NCI-H446 treated with DMSO at 0.1 percent for 48 hours (cell line): Measurements from ENCODE around the gene CDC45.
A peak's percentile ranks its signal among the peaks of the same experiment; 100 is the strongest.

Source experiments
- DNase-seq: peaks from one replicate; lab custom pipeline; 2025; lab: John Stamatoyannopoulos, UW

CDC45 gene

DNA sequence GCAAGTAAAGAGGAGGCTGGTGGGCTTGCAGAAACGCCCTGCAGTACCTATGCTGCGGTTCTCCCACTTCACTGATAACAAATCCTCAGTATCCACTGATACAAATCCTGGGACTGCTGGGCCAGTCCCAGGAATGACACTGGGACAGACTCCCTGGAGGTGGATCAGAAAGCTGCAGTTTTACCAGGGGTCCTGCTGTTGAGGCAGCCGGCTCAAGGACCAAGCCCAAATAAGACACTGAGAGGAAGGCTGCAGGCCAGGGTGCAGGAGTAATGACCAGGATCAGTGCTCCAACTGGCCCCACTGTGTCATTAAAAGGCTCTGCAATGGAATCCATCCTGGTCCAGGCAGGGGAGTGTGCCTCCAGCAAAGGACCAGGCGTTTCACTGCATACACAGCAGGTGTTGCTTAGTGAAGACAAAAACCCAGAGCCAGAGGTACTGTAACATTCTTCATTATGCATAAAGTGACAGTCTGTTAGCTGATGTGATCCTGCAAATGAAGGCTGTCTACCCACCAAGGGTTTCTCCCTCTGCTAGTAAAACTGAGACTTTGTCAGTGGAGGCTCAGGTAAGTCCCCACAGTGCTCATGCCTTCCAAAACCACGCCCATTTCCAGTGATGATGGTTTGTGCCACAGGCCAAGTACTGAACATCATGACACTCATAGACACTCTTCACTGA is 30.8 kb upstream of the CDC45 start:
- DNase-seq, result no peak

DNA sequence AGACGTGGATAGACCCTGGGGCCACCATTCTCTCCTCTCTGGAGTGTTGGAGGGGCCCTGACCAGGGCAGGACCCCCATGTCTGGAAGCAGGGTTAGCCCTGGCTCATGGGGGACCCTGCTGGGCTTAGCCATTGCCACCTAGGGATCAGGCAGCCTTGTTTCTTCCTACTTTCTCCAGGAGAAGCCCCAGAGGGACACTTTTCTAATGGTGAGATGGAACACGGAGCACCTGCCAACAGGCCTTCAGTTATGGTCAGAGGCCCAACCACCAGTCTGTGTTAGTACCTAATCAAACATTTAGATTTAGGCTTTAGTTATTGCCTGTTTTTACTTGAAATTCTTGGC is 30.3 kb upstream of the CDC45 start:
- no peak for DNase-seq

- no peak for DNase-seq
Measured at GRCh38 chr22:19450363-19451175, 29.2 kb upstream of the CDC45 start.

- no peak for DNase-seq
Measured at GRCh38 chr22:19451570-19451969, 28.1 kb upstream of the CDC45 start.

DNA sequence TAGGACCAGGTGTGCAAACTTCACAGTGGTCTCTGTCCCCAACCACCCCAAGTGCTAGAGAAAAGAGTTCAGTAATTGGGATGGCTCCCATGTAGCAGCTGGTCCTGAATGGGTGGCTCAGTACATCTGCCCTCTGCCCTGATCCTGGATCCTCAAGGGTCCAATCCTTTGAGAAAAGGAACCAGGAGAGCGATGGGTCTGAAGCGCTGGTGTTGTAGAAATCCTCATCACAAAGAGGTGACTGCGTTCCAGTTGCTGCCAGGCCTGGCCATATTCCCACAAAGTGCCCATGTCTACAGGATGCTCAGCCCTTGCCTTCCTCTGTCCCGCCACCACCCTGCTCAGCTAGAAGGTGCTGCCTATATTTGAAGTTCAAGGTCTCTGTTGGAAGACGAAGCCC is 26.0 kb upstream of the CDC45 start:
- DNase-seq, result no peak

DNA sequence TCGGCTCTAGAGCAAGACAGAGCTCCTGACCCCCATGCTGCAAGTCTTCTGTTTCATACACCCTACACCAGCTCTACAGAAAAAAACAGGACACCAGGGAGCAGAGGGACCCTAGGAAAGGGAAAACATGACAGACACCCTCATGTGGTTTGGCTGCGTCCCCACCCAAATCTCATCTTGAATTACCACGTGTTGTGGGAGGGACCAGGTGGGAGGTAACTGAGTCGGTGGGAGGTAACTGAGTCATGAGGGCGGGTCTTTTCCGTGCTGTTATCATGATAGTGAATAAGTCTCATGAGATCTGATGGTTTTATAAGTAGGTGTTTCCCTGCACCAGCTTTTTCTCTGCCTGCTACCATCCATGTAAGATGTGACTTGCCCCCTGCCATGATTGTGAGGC is 25.6 kb upstream of the CDC45 start:
- no peak for DNase-seq

DNA sequence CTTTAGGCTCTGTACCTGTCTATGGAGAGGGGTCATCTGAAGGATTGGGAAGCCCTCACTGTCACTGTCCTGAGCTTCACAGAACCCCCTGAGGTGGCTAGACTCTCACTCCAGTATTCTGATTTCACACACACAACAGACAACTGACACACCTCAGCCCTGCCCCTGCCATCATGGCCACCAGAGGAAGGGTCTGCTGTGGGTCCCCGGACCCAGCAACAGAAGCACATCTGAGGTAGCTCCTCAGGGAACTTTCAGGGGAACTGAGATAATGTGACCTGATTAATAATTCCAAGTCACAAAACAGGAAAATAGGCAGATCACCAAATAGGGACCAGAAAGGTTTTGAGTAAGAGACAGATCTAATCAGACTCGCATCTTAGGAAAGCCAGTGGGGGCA is 24.7 kb upstream of the CDC45 start:
- DNase-seq, result no peak

GRCh38 chr22:19455585-19456370 is 23.9 kb upstream of the CDC45 start:
- no peak for DNase-seq

DNA sequence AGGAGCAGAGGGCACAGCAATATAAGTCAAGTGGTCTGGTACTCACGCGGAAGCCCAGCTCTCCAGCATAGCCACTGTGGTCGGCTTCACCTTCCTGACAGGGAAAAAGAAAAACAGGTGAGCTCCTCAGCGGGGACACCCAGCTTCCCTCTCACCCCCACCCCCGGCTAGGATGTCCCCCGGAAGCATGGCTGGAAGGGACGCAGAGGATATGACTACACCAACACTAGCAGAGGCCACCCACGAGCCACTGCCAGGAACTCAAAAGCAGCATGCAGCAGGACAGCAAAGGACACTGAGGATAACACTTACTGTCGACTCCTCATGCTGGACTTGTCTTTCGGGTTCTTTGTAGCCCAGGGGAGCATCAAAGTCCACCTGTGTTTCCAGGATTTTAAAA is 23.2 kb upstream of the CDC45 start:
- no peak for DNase-seq

DNA sequence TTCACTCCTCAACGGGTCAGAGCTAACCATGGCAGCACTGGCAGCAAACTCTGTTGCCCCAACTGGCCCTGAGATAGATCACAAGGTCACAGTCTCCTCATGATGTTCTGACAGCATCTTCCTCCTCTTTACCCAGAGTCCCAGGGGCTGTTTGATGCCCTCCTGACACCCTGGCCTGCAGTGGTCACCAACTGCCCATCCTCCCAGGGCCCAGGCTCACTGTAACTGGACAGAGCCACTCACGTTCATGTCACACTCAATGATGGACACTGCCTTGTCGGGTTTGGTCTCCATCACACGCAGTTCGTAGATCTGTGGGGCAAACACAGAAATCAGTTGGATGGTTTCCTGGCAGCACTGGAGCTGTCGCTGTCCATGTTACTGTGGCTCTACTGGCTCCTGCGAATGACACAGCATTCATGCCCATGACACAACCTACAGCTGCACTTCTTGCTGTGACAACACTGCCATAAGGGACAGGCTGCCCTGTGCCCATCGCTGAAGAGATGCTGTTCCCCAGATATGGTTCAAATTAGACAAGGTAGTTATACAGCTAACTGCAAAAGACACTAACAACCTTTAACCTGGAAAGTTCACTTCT is 21.8 kb upstream of the CDC45 start:
- no peak for DNase-seq

DNA sequence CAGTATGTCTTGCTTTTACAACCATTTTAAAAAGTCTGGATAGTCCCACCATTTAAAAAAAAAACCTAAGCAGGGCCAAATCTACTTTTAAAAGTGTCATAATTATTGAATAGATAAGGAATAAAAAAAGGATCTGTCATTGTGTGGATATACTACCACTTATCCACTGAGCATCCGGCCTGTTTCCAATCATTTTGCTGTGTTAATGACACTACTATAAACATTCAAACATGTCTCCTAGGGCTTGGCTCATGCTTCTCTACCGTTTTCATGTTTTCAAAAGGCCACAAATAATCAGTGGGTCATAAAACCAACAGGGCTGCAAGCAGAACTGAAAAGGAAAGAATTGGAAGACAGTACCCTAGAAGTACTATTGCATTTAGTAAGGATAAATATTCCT is 19.7 kb upstream of the CDC45 start:
- DNase-seq, result no peak

DNA sequence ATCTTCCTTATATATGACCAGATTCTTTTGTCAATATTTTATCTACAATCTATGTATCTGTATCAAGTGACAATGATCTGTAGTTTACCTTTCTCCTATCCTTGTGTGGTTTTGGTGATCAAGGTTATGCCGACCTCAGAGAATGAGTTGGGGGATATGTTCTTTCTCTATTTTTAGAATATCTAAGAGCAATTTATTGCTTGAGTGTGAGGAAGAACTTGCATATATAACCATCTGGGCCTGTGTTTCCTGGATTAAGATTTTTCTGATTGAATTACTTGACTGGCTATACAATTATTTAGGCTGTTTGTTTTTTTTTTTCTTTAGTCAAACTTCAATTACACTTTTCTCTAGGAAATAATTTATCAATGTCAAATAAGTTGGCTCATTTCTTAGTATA is 18.2 kb upstream of the CDC45 start:
- DNase-seq, result no peak

- no peak for DNase-seq
Measured at GRCh38 chr22:19463008-19463407, 16.7 kb upstream of the CDC45 start.

- DNase-seq, result no peak
Measured at GRCh38 chr22:19463491-19464469, 15.9 kb upstream of the CDC45 start.

DNA sequence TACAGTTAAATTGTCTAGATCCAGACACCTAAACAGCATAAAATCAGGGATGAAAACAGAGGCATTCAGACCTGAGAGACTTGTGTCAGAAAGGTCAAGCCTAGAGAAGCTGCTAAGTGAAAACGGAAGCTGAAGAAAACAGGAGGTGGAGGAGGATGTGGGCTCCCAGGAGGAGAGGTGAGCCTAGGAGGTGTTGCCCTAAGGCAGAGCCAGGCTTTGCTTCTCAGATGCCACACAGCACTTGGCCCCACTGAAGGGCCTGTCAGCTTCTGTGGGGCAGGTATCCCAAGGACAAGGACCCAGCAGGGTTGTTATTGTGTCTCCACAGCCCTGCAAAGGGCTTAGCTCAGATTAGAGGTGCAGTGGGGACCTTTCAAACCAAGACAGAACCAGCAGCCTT is 15.2 kb upstream of the CDC45 start:
- DNase-seq, result no peak

DNA sequence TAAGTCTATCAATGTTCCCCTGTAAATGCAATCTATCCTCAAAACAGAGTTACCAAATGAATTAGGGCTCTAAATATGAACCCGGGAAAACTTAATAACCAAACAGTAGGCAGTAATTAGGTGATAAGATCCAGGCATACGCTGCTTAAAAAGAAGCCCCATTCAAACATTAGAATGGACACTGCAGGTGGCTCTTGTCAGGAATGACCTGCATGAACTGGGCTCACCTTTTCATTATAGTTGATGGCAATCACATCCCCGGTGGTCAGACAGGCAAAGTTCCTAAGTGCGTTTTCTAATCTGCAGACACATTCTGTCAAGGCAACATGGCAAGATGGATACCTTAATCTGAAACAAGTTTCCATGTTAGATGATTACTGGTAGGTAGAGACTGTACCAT is 14.7 kb upstream of the CDC45 start:
- no peak for DNase-seq

GRCh38 chr22:19466126-19466716 is 13.5 kb upstream of the CDC45 start:
- peak; percentile 36 for DNase-seq

- no peak for DNase-seq
Measured at GRCh38 chr22:19466848-19467752, 12.6 kb upstream of the CDC45 start.

- DNase-seq, result no peak
Measured at GRCh38 chr22:19467912-19468311, 11.8 kb upstream of the CDC45 start.

DNA sequence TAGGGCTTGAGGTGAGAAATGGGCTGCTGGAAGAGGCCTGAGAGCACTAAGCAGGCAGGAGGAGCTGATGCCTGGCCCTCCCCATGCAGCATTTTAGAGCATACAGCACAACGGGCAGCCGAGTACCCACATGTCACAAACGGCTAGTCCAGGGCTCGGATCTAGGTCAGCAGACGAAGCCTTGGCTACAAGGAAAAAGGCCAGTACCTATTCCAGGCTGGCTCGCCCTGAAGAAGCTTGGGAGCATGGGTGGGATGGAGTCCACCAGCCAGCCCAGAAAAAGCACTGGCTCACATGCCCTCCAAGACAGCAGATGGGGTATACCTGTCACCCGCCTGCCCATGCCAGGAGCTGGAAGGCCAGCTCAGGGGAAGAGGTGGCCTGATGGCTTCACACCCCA is 10.3 kb upstream of the CDC45 start:
- no peak for DNase-seq
